ES-I3 (cell line): ENCODE data around the gene LRCH4.

ENCODE experiments used
- H3K36me3 ChIP-seq: 2 replicates; pipeline ENCODE4 v1.6.1; 2013; ENCODE audit warnings: mild to moderate bottlenecking, low read length, control low read depth, moderate library complexity; ENCODE audit not compliant: insufficient read depth
- H3K4me1 ChIP-seq: 2 replicates; pipeline ENCODE4 v1.6.1; 2013; ENCODE audit warnings: mild to moderate bottlenecking, control low read depth, low read length; ENCODE audit not compliant: insufficient read depth
- H3K9ac ChIP-seq: 2 replicates; pipeline ENCODE4 v1.6.1; 2013; ENCODE audit warnings: low read depth, mild to moderate bottlenecking, low read length, moderate library complexity
- H3K9me3 ChIP-seq: 2 replicates; pipeline ENCODE4 v1.6.1; 2013; ENCODE audit warnings: mild to moderate bottlenecking, low read length, moderate library complexity; ENCODE audit not compliant: control insufficient read depth, insufficient read depth

The LRCH4 gene

DNA sequence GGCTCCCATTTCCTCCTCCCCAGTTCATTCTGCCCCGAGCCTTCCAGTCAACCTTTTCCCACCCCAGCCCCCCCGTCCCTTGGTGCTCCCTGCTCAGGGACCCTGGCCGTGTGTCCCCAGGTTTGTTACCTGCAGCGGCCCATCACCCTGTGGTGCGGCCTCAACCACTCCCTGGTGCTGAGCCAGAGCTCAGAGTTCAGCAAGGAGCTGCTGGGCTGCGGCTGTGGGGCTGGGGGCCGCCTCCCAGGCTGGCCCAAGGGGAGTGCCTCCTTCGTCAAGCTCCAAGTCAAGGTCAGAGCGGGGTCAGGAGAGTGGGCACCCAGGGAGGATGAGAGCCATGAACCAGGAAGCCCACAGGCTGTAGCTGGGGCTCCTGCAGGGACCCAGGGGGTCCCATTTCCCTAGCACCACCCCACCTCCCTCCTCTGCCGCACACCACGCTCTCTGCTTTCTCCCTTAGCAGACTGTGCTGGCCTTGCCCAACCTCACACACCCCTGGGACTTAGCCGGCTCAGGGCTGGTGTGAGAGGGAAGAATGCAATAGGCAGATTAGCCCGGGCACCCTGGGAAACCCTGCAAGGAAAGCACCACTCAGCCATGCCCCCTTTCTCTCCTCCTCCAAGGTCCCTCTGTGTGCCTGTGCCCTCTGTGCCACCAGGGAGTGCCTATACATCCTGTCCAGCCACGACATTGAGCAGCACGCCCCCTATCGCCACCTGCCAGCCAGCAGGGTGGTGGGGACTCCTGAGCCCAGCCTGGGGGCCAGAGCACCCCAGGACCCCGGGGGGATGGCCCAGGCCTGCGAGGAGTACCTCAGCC is 14.2 kb upstream of the LRCH4 start:
- Histone ChIP-seq H3K4me1 (peaks cover 10% of the 10 kb centered on the region; the same call in 1 of the 2 replicates), H3K36me3 (no peaks in the 10 kb centered on the region; the same call in 1 of the 2 replicates), H3K9me3 (no peaks in the 10 kb centered on the region), H3K9ac (no peak overlapping the region)

DNA sequence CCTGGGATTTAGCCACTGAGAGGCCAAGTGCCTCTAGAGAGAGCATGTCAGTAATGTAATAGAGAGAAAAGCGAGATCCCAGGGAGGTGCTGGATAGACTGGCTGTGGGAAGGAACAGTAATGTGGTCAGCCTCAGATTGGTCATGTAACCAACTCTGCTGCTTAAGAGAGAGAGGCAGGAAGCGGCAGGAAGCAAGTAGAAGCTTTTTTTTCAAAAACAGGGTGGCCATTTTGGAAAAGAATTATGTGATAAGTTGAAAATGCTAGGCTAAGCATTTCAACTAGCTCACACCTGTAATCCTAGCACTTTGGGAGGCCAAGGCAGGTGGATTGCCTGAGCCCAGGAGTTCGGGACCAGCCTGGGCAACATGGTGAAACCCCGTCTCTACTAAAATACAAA is 12.5 kb upstream of the LRCH4 start:
- Histone ChIP-seq H3K9me3 (no peaks in the 10 kb centered on the region), H3K36me3 (no peaks in the 10 kb centered on the region; the same call in 1 of the 2 replicates), H3K9ac (no peak overlapping the region), H3K4me1 (peaks cover 10% of the 10 kb centered on the region; the same call in 1 of the 2 replicates)

DNA sequence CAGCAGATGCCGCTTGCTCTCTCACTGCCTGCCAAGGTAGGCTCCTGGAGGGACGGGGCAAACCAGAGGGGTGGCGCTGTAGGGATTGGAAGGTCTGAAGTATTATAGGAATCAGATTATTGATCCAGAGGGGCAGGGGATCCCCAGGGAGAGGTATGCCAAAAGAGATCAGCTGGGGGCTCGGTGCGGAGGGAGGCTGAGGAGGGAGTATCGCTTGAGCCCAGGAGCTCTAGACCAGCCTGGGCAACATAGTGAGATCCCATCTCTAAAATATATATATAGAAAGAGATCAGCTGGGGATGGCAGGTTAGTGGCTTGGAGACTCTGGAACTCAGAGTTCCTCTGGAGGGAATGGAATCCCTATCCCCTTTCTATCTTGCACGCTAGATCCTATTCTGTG is 9.3 kb upstream of the LRCH4 start:
- Histone ChIP-seq H3K4me1 (peaks cover under 1% of the 10 kb centered on the region; the same call in 1 of the 2 replicates), H3K9me3 (no peaks in the 10 kb centered on the region), H3K9ac (no peak overlapping the region), H3K36me3 (no peaks in the 10 kb centered on the region; the same call in 1 of the 2 replicates)

DNA sequence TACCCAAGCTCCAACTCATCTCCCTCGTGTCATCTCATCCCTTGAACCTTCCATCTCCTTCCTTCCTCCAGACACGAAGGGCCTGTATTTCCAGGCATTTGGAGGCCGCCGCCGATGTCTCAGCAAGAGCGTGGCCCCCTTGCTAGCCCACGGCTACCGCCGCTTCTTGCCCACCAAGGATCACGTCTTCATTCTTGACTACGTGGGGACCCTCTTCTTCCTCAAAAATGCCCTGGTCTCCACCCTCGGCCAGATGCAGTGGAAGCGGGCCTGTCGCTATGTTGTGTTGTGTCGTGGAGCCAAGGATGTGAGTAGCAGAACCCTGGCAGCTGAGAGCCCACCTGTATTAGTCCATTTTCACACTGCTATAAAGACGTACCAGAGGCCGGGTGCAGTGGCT is 5.7 kb upstream of the LRCH4 start:
- H3K4me1 ChIP-seq, result peaks cover 11% of the 10 kb centered on the region; the same call in 1 of the 2 replicates
- no peaks in the 10 kb centered on the region for H3K9me3 ChIP-seq
- H3K9ac ChIP-seq, result no peak overlapping the region
- no peaks in the 10 kb centered on the region for H3K36me3 ChIP-seq

DNA sequence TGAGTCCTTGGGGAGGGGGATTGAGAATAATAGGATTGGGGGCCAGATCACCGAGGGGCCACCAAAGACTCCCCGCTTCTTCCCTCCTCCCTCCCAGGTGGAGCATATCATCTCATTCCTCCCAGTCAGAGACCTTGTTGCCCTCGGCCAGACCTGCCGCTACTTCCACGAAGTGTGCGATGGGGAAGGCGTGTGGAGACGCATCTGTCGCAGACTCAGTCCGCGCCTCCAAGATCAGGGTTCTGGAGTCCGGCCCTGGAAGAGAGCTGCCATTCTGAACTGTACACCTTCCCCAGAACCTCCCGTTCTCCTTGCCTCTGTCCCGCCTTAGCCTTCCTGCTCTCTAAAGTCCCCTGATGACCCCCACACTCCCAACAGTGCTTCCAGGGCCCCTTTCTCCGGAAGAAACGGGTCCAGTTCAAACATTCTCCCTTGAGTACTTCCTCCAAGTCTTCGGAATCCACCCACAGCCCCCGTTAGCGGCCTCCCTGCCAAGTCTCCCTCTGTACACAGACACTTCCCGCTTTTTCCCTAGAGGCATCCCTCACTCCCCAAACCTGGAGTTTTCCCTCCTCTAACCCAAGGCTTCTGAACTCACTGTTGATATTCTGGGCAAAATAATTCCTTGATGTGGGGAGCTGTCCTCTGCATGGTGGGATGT is 4.3 kb upstream of the LRCH4 start:
- H3K36me3 ChIP-seq, result no peaks in the 10 kb centered on the region
- peaks cover 11% of the 10 kb centered on the region; the same call in 1 of the 2 replicates for H3K4me1 ChIP-seq
- peak overlapping the region; percentile 43; the same call in 1 of the 2 replicates for H3K9ac ChIP-seq
- H3K9me3 ChIP-seq, result no peaks in the 10 kb centered on the region

DNA sequence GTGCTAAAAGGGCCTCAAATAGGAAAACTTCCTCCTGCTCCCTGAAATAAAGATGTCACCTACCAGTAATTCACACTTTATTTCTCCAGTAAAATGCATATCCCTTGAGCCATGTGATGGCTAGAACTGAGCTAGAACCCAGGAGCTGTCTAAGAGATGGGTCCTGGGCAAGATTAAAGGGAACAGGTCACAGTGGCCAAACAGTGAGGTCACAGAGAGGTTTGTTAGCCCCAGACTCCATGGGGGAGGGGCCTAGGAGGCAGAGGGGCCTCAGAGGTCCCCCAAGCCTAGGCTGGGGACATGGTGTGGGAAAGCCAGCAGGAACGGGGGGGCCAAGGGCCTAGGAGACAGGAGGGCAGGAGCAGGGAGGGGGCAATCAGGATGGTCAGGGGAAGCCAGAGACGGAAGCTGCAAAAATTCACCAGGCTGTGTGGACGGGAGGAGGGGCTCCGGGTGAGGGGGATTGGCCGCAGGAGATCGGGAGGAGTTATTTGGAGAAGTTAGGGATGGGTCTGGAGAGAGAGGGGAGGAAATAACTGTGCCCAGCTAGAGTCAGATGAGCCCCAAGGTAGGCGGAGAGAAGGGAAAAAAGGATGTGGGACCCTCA is 3.5 kb upstream of the LRCH4 start:
- Histone ChIP-seq H3K9me3 (no peaks in the 10 kb centered on the region), H3K4me1 (peaks cover 11% of the 10 kb centered on the region; the same call in 1 of the 2 replicates), H3K9ac (peak overlapping the region; percentile 43), H3K36me3 (no peaks in the 10 kb centered on the region)

DNA sequence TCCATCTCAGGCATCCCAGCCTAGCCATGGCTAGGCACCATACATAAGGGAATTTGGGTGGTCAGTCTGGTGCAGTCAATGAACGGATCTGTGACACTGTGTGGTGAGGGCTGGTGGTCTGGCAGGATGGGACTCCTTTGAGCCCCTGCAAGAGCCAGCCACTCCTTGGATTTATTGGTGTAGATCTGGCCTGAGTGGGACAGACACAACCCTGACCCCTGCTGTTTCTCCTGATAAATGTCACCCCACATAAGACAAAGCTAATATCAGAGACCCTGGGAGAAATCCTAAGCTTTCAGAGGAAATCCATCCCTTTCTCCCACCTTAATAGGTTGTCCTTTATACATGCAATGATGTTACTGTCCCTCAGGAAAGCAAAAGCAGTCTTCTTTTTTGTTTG is 2.5 kb upstream of the LRCH4 start:
- H3K4me1 ChIP-seq, result peaks cover 11% of the 10 kb centered on the region; the same call in 1 of the 2 replicates
- H3K9ac ChIP-seq, result no peak overlapping the region
- no peaks in the 10 kb centered on the region for H3K9me3 ChIP-seq

DNA sequence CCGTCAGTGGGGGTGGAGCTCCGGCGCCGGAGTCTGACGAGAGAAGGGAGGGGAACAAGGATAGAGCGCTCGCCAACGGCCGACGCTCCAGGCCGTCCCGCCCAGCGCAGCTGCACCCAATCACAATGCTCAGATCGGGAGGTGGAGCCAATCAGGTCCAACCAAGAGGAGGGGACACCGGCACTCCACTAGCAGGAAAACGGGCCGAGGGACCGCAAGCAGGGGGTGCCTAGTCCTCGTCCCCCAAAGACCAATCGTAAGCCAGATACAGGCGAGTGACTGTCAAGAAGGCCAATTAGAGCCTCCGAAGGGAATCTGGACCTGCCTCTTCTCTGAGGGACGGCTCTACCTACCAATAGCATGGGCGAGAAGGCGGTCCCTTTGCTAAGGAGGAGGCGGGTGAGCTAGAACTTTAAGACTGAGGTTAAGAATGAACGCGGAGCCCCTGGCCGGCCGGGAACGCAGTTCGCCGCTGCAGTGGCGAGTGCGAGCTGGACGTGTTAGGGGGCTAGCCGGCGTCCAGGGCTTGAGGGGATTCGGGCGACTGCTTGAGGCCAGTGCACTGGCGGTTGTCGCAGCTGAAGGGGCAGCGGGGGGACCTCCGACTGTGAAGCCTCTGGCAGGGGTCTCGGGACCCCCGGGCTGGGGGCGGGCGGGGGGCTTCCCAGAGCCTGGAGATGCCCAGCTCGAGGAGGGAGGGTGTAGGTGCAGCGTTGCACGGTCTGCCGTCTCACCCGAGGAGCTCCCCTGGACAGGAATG is 517 bp upstream of the LRCH4 start, which contains the start of gene FBXO24:
Gene FBXO24, plus strand, starts transcription at position 63 of the 760 bp plus-strand sequence. Its CDS starts 298 bp downstream, at position 361.
- H3K4me1 ChIP-seq, result peaks cover 11% of the 10 kb centered on the region; the same call in 1 of the 2 replicates
- H3K9ac ChIP-seq, result peak within 1 kb of the TSS; percentile 84
- no peaks in the 10 kb centered on the region for H3K9me3 ChIP-seq
- peaks cover 3% of the 10 kb centered on the region; the same call in 1 of the 2 replicates for H3K36me3 ChIP-seq

More for the DNA sequence above, 2.5 kb upstream of the LRCH4 start:
- no peaks in the 10 kb centered on the region for H3K36me3 ChIP-seq

DNA sequence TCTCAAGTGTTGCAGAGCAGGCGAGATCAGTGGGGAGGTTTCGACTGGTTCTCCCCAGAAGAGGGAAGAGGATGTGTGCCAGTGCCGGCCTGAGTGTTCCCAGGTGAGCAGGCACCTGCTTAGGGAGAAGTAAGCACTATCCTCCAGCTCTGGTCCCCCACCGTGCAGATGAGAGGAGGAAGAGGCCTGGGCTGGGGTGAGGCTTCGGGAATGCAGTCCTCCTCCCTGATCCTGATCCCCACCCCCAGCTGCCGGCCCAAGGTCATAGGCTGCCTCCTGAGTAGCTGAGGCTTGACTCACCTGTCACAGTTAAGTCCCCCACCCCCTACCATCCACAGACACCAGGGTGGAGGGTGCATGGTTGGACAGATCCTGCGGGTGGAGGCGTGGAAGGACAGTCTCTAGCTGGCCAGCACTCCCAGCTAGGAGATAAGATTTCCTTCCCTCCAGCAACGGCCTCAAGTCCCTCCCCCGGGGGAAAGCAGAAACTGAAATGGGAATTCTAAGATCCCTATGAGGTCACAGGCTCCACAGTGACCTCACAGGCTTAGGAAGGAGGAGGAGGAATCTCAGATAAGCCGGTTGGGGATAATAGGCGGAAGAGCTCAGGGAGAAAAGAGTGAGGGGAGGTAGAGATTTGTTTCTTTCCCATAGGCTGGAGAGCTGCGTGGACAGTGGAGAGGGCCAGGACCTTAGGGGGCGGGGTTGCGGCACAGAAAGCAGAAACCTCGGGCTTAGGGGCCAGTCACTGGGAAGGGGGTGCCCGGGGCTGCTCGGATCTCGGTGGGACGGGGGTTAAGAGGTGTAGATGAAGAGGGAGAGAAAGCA is 1.0 kb downstream of the LRCH4 start:
- peaks cover 7% of the 10 kb centered on the region; the same call in 1 of the 2 replicates for H3K4me1 ChIP-seq
- peaks cover 9% of the 10 kb centered on the region; the same call in 1 of the 2 replicates for H3K36me3 ChIP-seq
- H3K9me3 ChIP-seq, result no peaks in the 10 kb centered on the region

DNA sequence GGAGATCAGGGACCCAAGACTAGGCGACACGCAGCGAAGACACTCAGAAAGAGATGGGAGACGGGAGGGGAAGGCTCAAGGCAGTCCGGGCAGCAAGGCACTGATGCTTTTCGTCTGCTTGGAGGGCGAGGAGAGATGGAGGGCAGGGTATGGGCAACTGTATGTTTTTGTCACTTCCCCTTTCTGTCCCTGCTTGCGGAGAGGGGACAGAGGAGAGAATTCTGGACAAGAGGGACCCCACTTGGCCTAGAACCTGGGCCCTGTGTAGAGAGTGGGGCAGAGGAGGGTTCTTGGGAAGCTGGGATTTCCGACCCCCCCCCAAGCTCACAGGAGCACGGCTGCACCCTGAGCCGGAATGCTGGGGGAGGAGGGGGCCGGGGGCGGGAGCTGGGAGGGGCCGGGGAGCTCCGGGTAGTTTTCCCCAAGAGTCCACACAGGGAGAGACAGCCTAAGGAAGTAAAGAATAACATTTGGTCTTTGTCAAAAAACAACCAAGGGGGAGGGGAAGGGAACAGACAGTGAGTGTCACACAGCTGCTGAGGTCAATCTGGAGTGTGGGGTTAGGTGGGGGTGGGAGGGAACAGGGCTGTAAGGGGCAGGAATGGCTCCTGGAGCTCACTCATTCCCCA is 1.8 kb downstream of the LRCH4 start:
- H3K9ac ChIP-seq, result peak overlapping the region; percentile 84
- peaks cover under 1% of the 10 kb centered on the region; the same call in 1 of the 2 replicates for H3K4me1 ChIP-seq
- peaks cover 13% of the 10 kb centered on the region; the same call in 1 of the 2 replicates for H3K36me3 ChIP-seq
- no peaks in the 10 kb centered on the region for H3K9me3 ChIP-seq

More for the DNA sequence above, 1.0 kb downstream of the LRCH4 start:
- peak overlapping the region; percentile 84 for H3K9ac ChIP-seq

DNA sequence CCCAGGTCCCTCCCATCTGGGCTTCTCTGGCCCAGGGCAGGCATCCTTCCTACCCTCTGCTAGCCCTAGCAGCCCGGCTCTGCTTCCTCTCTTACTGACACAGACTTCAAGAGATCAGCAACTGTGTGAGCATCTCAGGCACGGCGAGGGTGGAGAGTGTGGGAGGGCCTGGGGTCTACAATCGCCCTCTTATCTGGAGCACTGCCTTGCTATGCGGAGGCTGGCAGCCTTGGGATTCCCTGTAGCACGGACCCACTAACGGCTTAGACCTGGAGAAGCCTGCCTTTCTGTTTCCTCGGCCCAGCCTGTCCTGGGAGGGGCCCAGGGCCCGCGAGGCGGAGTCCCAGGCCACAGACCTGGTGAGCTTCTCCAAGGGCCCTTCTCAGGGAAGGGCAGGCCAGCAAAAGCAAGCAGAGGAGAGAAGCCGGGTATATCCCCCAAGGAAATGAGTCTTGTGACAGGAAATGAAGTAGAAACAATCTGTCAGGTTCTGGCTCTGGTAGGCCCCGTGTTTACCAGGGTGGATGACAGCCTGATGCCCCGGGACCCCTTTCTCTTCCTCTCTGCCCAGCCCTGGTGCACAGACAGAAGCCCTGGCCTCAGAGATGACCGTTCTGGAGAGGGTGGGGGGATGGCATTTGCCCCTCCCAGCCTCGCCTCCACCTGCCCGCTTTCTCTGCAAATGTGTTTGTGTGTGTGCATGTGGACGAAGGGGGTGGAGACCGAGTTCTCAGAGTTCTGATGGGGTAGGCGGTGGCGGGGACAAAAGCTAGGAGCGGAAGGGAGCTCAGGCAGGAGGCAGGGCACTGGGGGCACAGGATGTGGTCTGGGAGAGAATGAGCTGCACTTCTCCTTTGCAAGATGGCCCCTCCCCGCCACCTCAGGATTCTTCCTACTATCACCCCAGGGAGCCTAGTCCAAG is 2.5 kb downstream of the LRCH4 start:
- Histone ChIP-seq H3K4me1 (no peaks in the 10 kb centered on the region; the same call in 1 of the 2 replicates), H3K9me3 (no peaks in the 10 kb centered on the region), H3K9ac (peak overlapping the region; percentile 32), H3K36me3 (peaks cover 13% of the 10 kb centered on the region; the same call in 1 of the 2 replicates)

DNA sequence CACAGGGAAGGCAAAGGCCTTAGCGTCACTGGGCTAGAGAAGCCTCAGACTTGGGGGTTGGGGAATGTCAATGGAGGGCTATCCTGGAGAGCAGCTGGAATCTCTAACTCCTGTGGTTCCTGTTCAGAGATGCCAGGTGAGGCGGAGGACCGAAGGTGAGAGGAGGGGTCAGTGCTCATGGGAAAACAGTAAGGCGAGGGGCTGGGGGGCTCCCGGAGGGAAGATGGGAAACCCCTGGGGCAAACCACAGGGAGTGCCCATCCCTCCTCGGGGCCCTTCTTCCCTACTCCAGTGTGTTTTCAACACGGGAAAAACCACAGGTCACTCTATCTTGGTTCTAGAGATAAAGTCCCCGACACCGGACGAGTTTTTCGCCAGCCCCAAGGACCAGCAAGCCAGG is 3.3 kb downstream of the LRCH4 start:
- peaks cover 13% of the 10 kb centered on the region; the same call in 1 of the 2 replicates for H3K36me3 ChIP-seq
- no peaks in the 10 kb centered on the region; the same call in 1 of the 2 replicates for H3K4me1 ChIP-seq
- no peaks in the 10 kb centered on the region for H3K9me3 ChIP-seq
- H3K9ac ChIP-seq, result no peak overlapping the region
